ENCODE data around the gene GLRB. TPM values are rescaled to one million over a fixed set of nuclear protein-coding genes. Genes with fewer than 3 reads are reported as not detected.
"Not testable (repeated sequence)": the region's sequence is repeated elsewhere in the genome, so short reads cannot be mapped to it uniquely, and the experiment has no call there.

Gene GLRB
- not detected for total RNA-seq

- ChIA-PET CTCF (no interaction called here), POLR2A (no interaction called here)
Observed at GRCh38 chr4:157075811-157076577, at the start of gene GLRB. GLRB (plus strand) TSS chr4:157076150; CDS start chr4:157078025, 1,875 bp downstream.

- POLR2A ChIA-PET, result no interaction called here
- CTCF ChIA-PET, result no interaction called here
Observed at GRCh38 chr4:157035471-157035870, 40.5 kb upstream of the GLRB start.

GRCh38 chr4:157040405-157040804 lies 35.5 kb upstream of the GLRB start:
- POLR2A ChIA-PET, result no interaction called here
- CTCF ChIA-PET, result no interaction called here

GRCh38 chr4:157043131-157043530 lies 32.8 kb upstream of the GLRB start:
- CTCF ChIA-PET, result no interaction called here
- POLR2A ChIA-PET, result no interaction called here

DNA sequence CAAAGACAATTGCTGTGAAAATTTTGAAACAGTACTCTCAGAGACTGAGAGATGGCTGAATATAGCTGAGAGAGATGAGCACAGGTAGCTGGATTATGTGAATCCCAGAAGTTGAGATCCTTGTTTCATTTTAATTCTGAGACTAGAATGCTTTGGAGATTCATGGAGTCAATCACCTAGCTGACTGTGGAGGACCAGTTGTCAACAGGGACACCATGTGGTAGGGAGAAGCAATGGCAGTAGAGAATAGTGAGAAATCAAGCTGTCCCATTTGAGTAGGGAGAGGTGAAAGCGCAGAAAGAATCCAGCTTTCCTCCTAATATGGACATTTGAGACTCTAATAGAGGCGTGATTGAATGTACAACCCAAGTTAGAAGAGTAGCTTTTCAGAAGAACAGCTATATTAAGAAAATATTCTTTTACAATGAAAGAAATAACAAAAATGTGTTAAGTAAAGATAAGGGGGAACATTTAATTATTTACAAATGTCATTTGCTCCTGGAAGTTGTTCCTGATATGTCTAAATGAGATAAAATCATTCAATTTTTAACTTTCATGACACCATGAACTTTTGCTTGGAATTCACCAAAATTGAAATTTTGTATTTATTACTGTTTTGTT lies 30.3 kb upstream of the GLRB start:
- CTCF ChIA-PET, result no interaction called here
- POLR2A ChIA-PET, result no interaction called here

DNA sequence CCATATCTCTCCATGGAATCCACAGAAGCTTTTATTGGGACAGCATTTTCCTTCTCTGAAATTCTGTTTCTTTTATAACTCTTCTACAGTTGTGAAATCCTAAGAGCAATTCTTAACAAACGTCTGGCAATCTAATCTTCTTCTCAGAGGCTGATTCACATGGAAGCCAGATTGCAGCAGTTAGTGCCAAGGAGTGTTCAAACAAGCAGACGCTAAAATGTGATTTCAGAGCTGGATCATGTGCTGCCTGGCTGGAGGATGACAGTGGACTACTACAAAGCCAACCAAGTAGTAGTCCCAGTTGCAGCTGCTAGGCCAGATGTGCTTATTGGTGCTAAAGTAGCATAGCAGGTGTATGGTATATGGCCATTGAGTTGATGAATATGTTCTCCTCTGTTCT lies 27.7 kb upstream of the GLRB start:
- ChIA-PET POLR2A (no interaction called here), CTCF (no interaction called here)

GRCh38 chr4:157050561-157050960 lies 25.4 kb upstream of the GLRB start:
- ChIA-PET POLR2A (no interaction called here), CTCF (no interaction called here)

- ChIA-PET CTCF (no interaction called here), POLR2A (no interaction called here)
Observed at GRCh38 chr4:157052429-157053040, 23.4 kb upstream of the GLRB start.

GRCh38 chr4:157057218-157057617 lies 18.7 kb upstream of the GLRB start:
- ChIA-PET POLR2A (no interaction called here), CTCF (interaction anchor here (0.7 kb wide), 1 partner anchor 1924 kb away, joined by 3 read pairs; no protein-coding TSS in a partner anchor)

GRCh38 chr4:157058899-157059298 lies 17.1 kb upstream of the GLRB start:
- CTCF ChIA-PET, POLR2A ChIA-PET: not testable (repeated sequence)

DNA sequence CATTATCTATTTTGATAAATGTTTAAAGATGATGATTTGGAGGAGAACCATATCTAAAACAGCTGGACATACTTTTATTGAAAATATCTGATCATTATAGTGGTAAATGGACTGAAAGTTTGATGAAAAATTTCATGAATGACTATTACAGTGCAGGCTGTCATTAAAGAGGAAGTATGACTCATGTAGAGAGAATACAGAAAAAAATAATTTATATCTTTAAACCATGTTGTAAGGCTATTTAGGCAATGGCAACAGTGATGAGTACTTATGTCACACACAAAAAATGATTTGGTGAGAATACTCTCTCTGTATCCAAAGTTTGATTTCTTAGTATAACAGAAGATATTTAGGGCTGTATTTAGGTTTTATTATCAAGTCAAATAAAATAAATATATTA lies 3.9 kb upstream of the GLRB start:
- ChIA-PET CTCF (no interaction called here), POLR2A (no interaction called here)

DNA sequence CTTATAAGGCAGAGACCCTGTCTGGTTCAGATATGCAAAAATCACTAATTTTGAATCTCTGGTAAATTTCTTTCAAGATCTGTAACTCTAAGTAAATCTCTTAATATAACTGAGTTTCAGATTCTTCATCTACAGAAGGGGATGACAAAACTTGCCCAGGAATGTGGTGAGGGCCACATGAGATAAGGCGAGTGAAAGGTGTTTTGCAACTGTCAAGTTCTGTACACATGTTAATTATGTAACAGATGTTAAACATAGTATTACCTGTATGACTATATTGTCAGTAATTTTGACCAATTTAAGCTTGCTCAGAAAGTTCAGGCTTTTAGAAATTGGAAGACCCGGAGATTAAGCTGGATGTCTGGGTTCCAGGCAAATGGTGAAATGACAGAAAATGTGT lies 549 bp upstream of the GLRB start:
- CTCF ChIA-PET, result no interaction called here
- POLR2A ChIA-PET, result no interaction called here

- ChIA-PET POLR2A (no interaction called here), CTCF (no interaction called here)
Observed at GRCh38 chr4:157076578-157076947, 613 bp downstream of the GLRB start.

GRCh38 chr4:157079441-157079840 lies 3.5 kb downstream of the GLRB start:
- POLR2A ChIA-PET, result no interaction called here
- CTCF ChIA-PET, result no interaction called here

DNA sequence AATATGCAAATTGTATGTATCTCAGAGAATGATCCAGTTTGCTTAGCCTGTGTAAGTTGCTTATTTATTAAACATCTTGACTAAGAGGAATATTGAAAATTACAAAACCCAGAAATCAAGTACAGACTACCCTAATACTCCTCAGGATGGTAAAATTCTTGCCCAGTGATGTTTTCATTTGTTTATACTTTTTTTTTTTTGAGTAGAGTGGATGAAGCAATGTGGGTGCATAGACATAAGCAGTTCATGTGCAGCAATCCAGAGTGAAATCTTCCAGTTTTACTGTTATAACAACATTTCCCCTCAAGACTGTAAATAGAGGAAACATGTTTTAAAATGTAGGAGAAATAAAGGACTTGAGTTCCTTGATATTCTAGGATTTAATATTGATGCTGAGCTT lies 4.7 kb downstream of the GLRB start:
- CTCF ChIA-PET, result no interaction called here
- POLR2A ChIA-PET, result no interaction called here

DNA sequence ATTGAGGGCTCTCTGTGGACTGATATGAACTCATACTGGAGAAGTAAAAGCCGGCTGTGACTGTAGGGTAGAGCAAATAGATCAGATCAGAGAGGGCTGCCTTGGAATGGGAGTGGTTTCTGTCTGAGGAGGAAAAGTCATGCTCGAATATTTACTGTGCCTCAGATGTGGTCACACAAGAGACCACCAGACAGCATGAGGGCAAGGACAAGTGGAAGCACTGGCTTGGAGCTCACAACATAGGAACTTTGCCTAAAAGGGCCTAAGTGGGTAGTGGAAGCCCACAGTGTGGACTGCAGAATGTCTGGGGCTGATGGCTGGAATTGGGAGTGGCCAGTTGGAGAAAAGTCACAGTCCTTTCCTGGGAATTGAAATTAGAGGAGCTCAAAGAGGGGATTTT lies 19.8 kb downstream of the GLRB start:
- ChIA-PET CTCF (interaction anchor here (0.7 kb wide), 1 partner anchor 20 kb away, joined by 4 read pairs; no protein-coding TSS in a partner anchor), POLR2A (no interaction called here)

DNA sequence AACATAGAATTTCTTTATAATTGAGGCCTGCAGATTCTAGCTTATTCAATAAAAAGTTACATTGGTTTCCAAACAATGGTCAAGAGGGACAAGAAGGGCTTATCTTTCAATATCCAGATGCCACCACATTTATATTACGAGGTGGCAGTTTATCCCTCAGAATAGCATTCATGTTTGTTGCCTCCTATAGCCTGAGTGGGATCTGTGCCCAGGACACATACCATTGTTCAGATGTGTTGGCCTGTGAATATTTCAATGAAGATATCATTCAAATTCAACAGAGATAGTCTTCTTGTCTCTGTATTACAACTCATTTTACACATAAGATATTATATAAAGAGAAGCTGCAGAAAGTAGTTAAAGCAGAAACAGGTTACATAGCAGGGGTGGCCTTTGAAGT lies 20.5 kb downstream of the GLRB start:
- ChIA-PET CTCF (no interaction called here), POLR2A (no interaction called here)

GRCh38 chr4:157099506-157099905 lies 23.6 kb downstream of the GLRB start:
- ChIA-PET CTCF (no interaction called here), POLR2A (no interaction called here)

GRCh38 chr4:157104541-157104940 lies 28.6 kb downstream of the GLRB start:
- ChIA-PET POLR2A (no interaction called here), CTCF (no interaction called here)

DNA sequence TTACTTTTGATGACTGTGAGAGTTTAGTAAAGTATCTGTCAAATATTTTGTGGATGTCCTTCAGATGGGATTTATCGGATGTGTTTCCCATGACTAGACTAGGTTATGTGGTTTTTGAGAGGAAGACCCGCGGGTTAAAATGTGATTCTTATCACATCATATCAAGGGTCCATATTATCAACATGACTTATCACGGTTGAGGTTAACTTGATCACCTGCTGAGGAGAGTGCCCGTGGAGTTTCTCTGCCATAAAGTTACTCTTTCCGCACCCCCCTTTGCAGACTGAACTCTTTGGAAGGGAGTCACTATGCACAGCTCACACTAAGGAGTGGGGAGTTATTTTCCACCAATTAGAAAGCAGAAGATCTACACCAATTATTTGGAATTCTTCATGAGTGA lies 38.7 kb downstream of the GLRB start:
- POLR2A ChIA-PET, result no interaction called here
- CTCF ChIA-PET, result no interaction called here

DNA sequence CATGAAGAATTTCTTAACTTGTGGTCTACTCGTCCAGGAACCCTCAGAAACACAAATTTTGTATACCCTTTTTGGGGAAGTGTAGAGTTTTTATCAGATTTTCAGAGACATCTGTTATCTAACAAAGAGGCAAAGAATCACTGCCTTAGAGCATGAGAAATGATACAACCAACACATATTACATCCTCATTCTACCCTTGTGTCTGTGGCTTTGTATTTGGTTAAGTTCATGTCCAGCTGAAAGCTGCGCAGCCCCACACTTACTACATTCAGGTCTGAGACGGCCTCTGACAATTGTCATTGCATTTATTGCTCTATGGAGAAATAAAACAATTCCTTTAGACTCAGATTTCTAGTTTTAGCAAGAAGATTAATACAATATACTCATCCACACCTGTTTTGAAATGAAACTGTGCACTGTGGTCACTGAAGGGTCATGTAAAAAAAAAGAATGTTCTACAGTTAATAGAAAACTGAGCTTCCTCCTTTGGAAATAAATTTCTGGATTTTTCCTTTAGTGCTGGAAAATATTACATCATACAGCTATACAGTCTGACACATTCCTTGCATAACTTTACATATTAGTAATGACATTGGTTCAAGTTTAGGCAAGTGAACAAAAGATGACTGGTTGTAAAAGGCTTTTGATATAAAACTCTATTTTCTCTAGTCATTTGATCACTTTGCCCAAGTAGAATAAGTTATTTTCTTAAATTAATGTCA lies 39.8 kb downstream of the GLRB start:
- POLR2A ChIA-PET, result no interaction called here

More for the DNA sequence above, 39.8 kb downstream of the GLRB start:
- CTCF ChIA-PET, result interaction anchor here (0.6 kb wide), 1 partner anchor 20 kb away, joined by 4 read pairs; no protein-coding TSS in a partner anchor
